Pancreas (tissue), 10 donors: ENCODE results near the gene CRABP2. TPM values are rescaled to one million over a fixed set of nuclear protein-coding genes. Genes with fewer than 3 reads are reported as not detected.

ENCODE experiments used
- ATAC-seq, 4 donors: fragments of 200-7000 bp; cut with Tn5 transposase; one replicate each; pipeline versions ENCODE4 v1.8.0 to v1.9.1; 2020; ENCODE audit warnings: mild to moderate bottlenecking in 4 of 4, moderate library complexity in 4 of 4
- DNase-seq, 6 donors: peaks; one replicate each; pipeline ENCODE4 v3.0.0-alpha.2; 2020
- FAIRE-seq: peaks from 2 replicates; lab custom pipeline; 2012; peaks lifted over from hg19 to GRCh38; lab: Jason Lieb, UNC
- H3K27ac ChIP-seq, 4 donors: fragments of 200-600 bp; sonication (generic); 1 replicate in 3 of 4; 2 replicates in 1 of 4; pipeline versions ENCODE4 v1.5.0 to v1.8.0; 2020
- H3K27me3 ChIP-seq, 4 donors: fragments of 200-600 bp; one replicate each; pipeline ENCODE4 v1.8.0; 2021
- H3K36me3 ChIP-seq, 3 donors: fragments of 200-600 bp; sonication (generic) in 1 of 3; one replicate each; pipeline versions ENCODE4 v1.5.0 to v1.8.0; 2020 to 2021
- H3K4me1 ChIP-seq, 3 donors: fragments of 200-600 bp; one replicate each; pipeline ENCODE4 v1.8.0; 2021
- H3K4me3 ChIP-seq, 4 donors: fragments of 200-600 bp; sonication (generic) in 2 of 4; one replicate each; pipeline versions ENCODE4 v1.5.0 to v1.8.0; 2020 to 2021
- H3K9me3 ChIP-seq, 4 donors: fragments of 200-600 bp; one replicate each; pipeline ENCODE4 v1.8.0; 2021
- CTCF ChIP-seq, 4 donors: fragments of 200-600 bp; sonication (generic) in 3 of 4; IDR thresholded peaks; one replicate each; pipeline versions ENCODE4 v1.5.0 to v1.8.0; 2021; ENCODE audit warnings: antibody characterized with exemption in 4 of 4
- WGBS, 2 donors: extraction: QIAGEN DNeasy Blood & Tissue Kit; methylation state at CpG; one replicate each; pipeline ENCODE4 v1.1.7; 2013; 5-methylcytosine and 5-hydroxymethylcytosine counted together
- intact Hi-C, 3 donors: fragments of 100-400 bp; cut with DNase I; formaldehyde crosslinking; loops; one replicate each; pipeline versions ENCODE4 v1.11.1 to v1.14.2; 2022
- polyA plus RNA-seq, 2 donors: library from polyadenylated mRNA; stranded (reverse); fragments of 200-250 nt; gene quantifications; one replicate each; pipeline ENCODE4 v1.2.3, GENCODE V29; 2013
- total RNA-seq, 6 donors: library from RNA; stranded (reverse); fragmentation: NEBNext Ultra II Directional in 4 of 6; extraction: Animal tissue kit (Norgen Biotek cat#: 25700) in 4 of 6; gene quantifications; one replicate each; pipeline versions ENCODE4 v1.2.1 to v1.2.4, GENCODE V29; 2021 to 2023
- donor health status: healthy with polysubstance abuse.
- donor health status: DM: no; HTN: no; CAD: no; lungs with moderate emphysema.
- donor health status: DM: no; HTN: no; CAD: no.
- donor health status: control.
- donor health status: control.
- donor health status: Bipolar disorder and iron deficiency.
- donor health status: DM: yes; HTN: yes; CAD: no.
- donor health status: DM: no; HTN: no; CAD: no.
- donor health status: DM: no; HTN: no; CAD: no.
- donor health status: DM: yes; HTN: yes; CAD: no.

CRABP2 gene
- total and polyA plus RNA-seq, 8 donors: 0.38 to 5.0 (median 2.4) TPM

- intact Hi-C loops: no loop called here
- no peak for ATAC-seq
- Histone ChIP-seq H3K27me3 (peaks cover 0 to 23% (median 3%) of the 10 kb centered on the region in 4 donors), H3K27ac (no peak overlapping the region), H3K4me3 (no peak overlapping the region), H3K36me3 (no peaks in the 10 kb centered on the region), H3K4me1 (no peaks in the 10 kb centered on the region), H3K9me3 (no peaks in the 10 kb centered on the region)
- peak in 1 of 6 donors; percentile 15 for DNase-seq
- FAIRE-seq: no peak
- WGBS, 2 donors: 61 to 63% methylated on average over 8 of the region's 8 CpGs
- TF ChIP-seq CTCF (IDR thresholded peaks at IDR 0.05): no peak
These were observed 24.0 kb downstream of the CRABP2 start for GRCh38 chr1:156681196-156681960.

GRCh38 chr1:156680056-156680455 is 25.3 kb downstream of the CRABP2 start:
- FAIRE-seq (no peak), DNase-seq (no peak), ATAC-seq (no peak)
- Histone ChIP-seq H3K36me3 (no peaks in the 10 kb centered on the region), H3K4me3 (no peak overlapping the region), H3K27me3 (peaks cover 0 to 23% (median 3%) of the 10 kb centered on the region in 4 donors), H3K9me3 (no peaks in the 10 kb centered on the region), H3K4me1 (no peaks in the 10 kb centered on the region), H3K27ac (no peak overlapping the region)
- TF ChIP-seq CTCF (IDR thresholded peaks at IDR 0.05): no peak
- intact Hi-C loops: no loop called here
- 27 to 41% methylated on average over 2 of the region's 2 CpGs for WGBS, 2 donors

GRCh38 chr1:156677616-156678596 is 27.5 kb downstream of the CRABP2 start:
- FAIRE-seq: no peak
- Histone ChIP-seq H3K4me3 (peak overlapping the region in 1 of 4 donors; percentile 34), H3K27ac (no peak overlapping the region), H3K4me1 (no peaks in the 10 kb centered on the region), H3K36me3 (no peaks in the 10 kb centered on the region), H3K9me3 (no peaks in the 10 kb centered on the region), H3K27me3 (peaks cover 0 to 23% (median 3%) of the 10 kb centered on the region in 4 donors)
- ATAC-seq: peak; percentile 74 to 85 (median 80)
- intact Hi-C loops: no loop called here
- 3 to 5% methylated on average over 22 of the region's 22 CpGs for WGBS, 2 donors
- peak in 1 of 6 donors; percentile 41 for DNase-seq
- TF ChIP-seq CTCF (IDR thresholded peaks at IDR 0.05): peak; percentile 23 to 56 (median 36)

GRCh38 chr1:156676820-156677615 is 28.4 kb downstream of the CRABP2 start, which contains the start of gene NES:
TSS of gene NES (minus strand) at chr1:156677407. CDS start at chr1:156677264, 143 bp downstream.
- FAIRE-seq (no peak), ATAC-seq (peak; percentile 10 to 70 (median 64)), DNase-seq (peak in 1 of 6 donors; percentile 58)
- H3K27ac ChIP-seq: peak within 1 kb of the TSS in 1 of 4 donors; percentile 5
- H3K27me3 ChIP-seq: peaks cover 0 to 23% (median 3%) of the 10 kb centered on the region in 4 donors
- H3K36me3 ChIP-seq: no peaks in the 10 kb centered on the region
- no peaks in the 10 kb centered on the region for H3K9me3 ChIP-seq
- peak within 1 kb of the TSS in 2 of 4 donors; percentile 11 to 34 for H3K4me3 ChIP-seq
- 6% methylated on average over 58 to 70 of the region's 70 CpGs for WGBS, 2 donors
- no peak for TF ChIP-seq CTCF (IDR thresholded peaks at IDR 0.05)
- intact Hi-C loops: no loop called here
- H3K4me1 ChIP-seq: no peaks in the 10 kb centered on the region
